SU-DHL-6 (cell line): ENCODE measurements around the gene SCG2.

ENCODE experiments used
- CTCF ChIP-seq: fragments of 200-600 bp; sonication (generic); IDR thresholded peaks from one replicate; pipeline ENCODE4 v1.5.1; 2017; ENCODE audit warnings: antibody characterized with exemption, mild to moderate bottlenecking, low read length, moderate library complexity; ENCODE audit not compliant: insufficient read depth, poor library complexity, severe bottlenecking
- EZH2phosphoT487 ChIP-seq: fragments of 200-600 bp; sonication (generic), shearing (Covaris generic); conservative IDR thresholded peaks from 2 replicates; pipeline ENCODE4 v1.6.1; 2018; ENCODE audit warnings: mild to moderate bottlenecking, antibody characterized with exemption, low read length, moderate library complexity, mixed read lengths

GRCh38 chr2:223649554-223650533 lies 47.7 kb upstream of the SCG2 start:
- no peak for TF ChIP-seq CTCF
- TF ChIP-seq EZH2phosphoT487 = no peak
